HG03575 (cell line): Measurements from ENCODE around the gene CDH19.

Experiments
- ATAC-seq: cut with Tn5 transposase; IDR thresholded peaks from one replicate; pipeline ENCODE4 v1.9.1; 2021; ENCODE audit not compliant: unreplicated experiment, insufficient number of reproducible peaks, low FRiP score; ENCODE audit errors: extremely low read depth

Gene CDH19

DNA sequence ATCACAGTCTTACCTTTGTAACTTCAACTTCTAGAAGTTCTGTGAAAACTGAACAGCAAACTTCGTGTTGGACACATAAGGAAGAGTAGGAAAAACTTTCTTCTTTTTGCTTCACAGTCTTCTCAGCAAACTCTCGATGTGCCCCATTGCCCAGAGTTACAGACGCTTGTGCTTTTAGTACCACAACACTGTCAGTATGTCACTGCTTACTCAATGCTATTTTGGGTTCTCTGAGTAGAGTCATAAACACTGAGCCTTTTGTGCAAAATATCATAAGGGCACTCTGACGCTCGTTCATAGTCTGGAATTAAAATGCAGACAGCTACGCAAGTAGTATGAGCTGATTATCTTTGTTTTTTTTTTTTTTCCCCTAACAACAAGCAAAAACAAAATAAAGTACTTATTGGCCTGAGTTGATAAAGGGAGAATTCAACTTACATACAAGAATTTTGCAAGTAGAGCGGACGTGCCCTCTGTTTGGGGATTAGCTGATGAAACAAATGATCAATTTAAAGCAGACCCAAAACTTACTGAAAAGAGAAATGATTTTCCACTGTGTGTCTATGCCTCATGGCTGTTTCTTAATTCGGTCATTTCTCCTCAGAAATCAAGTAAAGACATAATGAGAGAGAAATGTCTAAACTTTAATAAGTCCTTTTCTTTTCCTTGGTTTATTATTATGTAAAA is at the start of gene CDH19:
TSS of gene CDH19 (minus strand) at position 150 of the 687 bp plus-strand sequence. CDS start 31,886 bp downstream, outside the sequence.
- no peak for ATAC-seq

GRCh38 chr18:66647671-66648070 is 43.8 kb upstream of the CDH19 start:
- ATAC-seq = no peak

GRCh38 chr18:66646609-66647008 is 42.7 kb upstream of the CDH19 start:
- no peak for ATAC-seq

- ATAC-seq = no peak
These were observed 42.1 kb upstream of the CDH19 start for GRCh38 chr18:66645983-66646382.

GRCh38 chr18:66641056-66641455 is 37.2 kb upstream of the CDH19 start:
- no peak for ATAC-seq

GRCh38 chr18:66640431-66640830 is 36.5 kb upstream of the CDH19 start:
- no peak for ATAC-seq

DNA sequence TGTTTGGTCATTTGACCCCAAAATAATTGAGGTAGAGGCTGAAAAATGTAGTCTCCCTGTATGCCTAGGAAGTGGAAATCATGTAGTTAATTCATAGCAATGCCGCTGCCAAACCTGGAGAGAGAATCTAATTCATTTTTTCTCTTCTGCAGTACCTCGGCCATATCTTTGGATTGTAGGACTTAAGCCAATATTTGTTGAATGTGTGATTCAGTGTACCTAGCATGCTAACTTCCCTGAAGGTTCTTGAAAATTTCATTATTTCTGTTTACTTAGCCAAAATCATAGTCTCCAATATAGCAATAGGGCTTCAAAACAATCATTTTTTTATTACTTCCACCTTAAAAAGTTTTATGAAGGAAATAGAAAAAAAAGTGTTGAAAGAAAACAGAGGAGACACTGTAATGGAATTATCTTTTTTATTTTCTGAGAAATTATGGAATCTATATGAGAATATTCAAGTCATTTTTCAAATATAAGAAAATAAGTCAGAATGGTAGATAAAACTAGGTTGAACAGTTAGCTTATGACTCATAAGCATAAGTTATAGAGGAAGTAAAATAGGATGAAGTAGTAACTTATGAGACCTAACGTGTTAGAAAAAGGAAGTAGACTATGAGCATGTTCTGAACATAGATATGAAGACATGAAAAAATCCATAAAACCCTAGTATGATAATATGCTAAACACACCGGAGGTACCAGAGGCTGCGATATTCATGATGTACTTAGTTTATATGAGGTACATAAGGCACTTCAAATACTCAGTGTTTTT is 35.2 kb upstream of the CDH19 start:
- ATAC-seq = no peak

DNA sequence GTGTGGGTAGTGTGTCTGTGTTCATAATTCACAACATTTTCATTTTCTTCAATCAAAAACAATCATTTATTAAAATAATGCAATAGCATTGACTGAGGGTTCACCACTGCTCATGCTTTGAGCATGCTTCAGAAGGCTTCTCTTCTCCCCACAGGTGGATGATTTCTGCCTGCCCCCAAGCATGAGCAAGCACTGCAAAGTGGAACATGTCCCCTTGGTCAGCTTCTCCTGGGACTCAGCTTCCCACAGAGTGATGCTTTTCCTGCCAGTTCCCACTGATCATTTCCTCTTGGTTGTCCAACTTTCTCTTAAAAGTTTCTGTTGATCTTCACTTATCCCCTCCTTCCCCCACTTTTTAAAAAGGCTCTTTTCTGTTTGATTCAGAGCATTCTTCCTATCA is 31.5 kb upstream of the CDH19 start:
- no peak for ATAC-seq

DNA sequence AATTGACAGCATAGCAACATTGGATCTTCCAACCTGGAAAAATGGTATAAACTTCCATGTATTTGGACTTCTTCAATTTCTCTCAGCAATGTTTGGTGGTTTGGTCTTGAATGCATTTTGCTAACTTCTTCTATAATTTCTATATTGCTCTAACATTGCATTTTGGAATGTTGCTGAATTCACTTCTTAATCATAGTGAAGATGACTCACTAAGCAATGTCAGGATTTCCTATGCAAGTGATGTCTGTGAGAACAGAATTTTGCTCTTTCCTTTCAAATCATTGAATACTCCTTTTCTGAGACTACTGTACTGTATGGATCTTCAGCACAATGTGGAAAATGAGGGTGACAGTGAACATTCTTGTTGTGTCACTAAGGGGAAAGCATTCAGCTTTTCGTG is 28.9 kb upstream of the CDH19 start:
- no peak for ATAC-seq

DNA sequence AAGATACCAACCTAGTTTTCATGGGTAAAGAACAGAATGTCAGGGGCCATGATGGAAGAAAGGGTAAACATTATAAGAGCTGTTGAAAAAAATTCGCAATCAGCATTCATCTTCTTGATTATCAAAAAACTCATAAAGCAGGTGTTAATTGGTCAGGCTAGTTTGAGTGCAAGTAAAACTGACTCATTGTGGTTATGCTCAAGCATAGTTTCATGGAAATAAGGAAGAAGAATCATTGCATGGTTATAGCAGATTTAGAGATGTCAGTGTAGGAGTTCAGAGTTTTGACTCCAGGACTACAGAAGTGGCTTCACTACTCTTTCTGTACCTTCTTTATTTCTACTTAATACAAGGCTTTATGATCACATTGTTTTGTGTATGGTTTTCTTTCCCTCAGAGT is 26.9 kb upstream of the CDH19 start:
- no peak for ATAC-seq

DNA sequence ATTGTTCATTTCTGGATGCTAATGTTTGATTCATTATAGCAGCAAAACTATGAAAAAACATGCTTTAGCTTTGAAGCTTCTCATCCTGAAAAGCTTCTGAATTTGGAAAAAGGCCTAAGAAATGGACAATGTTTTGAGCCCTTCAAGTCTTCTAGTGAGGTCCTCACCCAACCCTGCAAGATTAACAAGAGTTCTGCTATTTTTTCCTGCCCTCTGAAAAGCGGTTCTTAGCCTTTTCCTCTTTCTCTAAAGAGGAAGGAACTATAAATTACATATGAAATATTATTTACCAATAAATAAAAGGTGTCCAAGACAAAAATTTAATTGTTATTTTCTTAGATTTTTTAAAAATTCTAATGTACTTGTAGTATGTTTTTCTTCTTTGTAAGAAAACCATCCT is 19.9 kb upstream of the CDH19 start:
- no peak for ATAC-seq

DNA sequence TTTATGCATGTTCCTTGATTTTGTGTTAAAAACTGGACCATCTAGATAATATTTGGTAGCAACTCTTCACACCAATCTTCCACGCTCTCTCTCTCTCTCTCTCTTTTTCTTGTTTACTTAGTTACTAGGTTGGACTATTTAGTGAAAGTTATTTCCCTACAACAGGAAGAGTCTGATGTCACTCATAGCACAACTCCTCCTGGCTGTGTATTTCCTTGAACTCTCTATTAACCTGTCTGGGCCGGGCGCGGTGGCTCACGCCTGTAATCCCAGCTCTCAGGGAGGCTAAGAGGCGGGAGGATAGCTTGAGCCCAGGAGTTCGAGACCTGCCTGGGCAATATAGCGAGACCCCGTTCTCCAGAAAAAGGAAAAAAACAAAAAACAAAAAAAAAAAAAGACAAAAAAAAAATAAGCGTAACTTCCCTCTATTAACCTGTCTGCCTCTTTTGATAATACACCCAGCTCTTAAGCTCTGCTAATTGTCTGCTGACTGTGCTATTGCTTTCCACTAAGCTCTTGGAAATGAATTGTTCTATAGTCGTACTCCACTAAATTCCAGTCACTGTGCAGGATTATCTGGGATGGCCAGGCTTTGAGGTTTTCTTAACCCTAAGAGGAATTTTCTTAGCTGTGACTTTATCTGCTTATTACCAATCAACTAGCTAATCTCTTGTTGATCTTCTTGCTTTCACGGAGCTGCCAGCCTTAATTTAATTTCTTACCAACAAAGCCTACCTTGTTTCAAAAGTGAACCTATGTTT is 18.1 kb upstream of the CDH19 start:
- ATAC-seq = no peak

DNA sequence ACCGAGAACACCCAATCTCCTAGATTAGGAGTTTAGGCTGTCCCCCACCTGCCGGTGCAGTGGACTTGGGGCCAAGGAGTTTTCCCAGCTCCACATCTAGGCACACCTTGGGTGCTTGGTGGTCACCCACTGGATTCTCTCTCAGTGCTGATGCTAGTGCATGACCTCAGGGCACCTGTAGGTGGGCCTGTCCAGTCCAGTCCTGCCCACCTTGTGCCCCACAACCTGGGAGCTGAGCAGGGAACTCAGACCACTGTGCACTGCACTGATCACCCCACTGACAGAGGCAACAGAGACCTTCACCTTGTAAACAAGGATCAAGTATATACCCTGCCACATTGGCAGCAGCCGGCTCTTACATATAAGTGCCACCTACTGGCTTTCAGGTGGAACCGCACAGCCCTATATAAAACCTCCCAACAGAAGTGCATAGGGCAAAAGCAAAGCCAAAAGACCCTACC is 12.7 kb upstream of the CDH19 start:
- ATAC-seq = no peak

DNA sequence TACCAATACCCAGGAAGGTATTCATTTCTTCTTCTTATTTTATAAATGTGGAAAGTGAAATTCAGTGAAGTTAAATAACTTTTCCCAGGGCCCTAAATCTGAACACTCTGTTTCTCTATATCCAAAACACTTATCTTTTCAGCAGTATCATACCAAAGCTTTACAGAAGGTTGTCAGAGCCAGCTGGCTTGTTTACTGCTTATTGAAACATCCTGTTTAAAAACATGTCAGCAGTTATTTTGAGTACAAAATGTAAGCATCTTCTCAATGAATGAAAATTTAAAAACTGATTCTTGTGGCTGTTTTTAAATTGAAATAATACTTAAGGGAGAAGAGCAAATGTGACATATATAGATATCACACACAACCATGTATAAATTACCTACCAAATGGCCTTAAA is 11.3 kb upstream of the CDH19 start:
- no peak for ATAC-seq

- no peak for ATAC-seq
These were observed 3.7 kb upstream of the CDH19 start for GRCh38 chr18:66607632-66608031.

DNA sequence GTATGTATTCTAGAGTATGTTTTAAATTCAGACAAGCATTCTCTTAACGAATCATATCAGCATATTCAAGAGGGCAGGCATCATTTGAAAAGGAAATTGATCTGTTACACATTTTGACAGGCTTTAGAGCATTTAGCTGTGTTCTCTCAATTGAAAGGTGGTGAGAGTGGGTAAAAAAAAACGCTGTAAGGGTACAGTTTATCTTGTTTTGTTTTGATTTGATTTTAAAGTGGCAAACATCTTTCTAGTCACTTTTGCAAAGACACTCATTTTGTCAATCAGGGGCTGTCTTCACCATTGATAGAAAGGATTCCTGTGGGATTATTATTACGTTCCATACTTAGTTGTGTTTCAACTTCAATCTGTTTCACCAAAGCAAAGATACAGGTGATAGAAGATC is 2.2 kb downstream of the CDH19 start:
- ATAC-seq = no peak

GRCh38 chr18:66599190-66599589 is 4.7 kb downstream of the CDH19 start:
- no peak for ATAC-seq

- no peak for ATAC-seq
These were observed 16.5 kb downstream of the CDH19 start for GRCh38 chr18:66587430-66587829.

DNA sequence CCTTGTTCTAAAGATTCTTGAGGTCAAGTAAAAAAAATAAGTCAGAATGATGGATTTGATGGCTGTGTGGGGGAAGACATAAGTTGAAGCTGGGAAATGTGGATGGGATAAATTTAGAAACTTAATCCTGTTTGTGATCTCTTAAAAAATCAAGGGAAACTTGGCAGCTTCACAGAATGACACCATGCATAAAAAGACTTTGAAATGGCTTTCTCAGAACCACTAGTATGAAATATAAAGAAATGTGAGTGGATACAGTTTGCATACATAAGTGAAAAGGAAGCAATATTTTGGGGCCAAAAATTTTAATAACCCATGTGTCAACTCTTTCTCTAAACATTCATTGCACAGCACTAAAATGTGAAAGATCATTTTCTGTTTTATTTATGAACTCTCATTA is 21.7 kb downstream of the CDH19 start:
- ATAC-seq = no peak

- ATAC-seq = no peak
These were observed 28.6 kb downstream of the CDH19 start for GRCh38 chr18:66575263-66575662.
